Measurements from ENCODE around the gene EPS8.

DNA sequence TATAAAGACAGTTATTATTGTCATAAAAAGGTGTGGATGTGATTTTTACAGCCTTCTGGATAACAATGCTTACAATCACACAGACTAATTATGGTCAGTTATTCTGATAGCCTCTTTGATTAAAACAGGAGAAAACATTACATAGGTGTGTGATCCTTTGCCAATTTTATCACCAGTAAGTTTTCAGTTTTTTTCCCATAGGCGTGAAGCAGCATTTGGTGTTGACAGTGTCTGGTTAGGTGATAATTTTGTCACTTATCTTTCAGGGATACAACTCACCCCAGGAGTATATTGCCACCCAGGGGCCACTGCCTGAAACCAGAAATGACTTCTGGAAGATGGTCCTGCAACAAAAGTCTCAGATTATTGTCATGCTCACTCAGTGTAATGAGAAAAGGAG is 208.8 kb downstream of the EPS8 start:
- TF ChIP-seq, protein P1, sequence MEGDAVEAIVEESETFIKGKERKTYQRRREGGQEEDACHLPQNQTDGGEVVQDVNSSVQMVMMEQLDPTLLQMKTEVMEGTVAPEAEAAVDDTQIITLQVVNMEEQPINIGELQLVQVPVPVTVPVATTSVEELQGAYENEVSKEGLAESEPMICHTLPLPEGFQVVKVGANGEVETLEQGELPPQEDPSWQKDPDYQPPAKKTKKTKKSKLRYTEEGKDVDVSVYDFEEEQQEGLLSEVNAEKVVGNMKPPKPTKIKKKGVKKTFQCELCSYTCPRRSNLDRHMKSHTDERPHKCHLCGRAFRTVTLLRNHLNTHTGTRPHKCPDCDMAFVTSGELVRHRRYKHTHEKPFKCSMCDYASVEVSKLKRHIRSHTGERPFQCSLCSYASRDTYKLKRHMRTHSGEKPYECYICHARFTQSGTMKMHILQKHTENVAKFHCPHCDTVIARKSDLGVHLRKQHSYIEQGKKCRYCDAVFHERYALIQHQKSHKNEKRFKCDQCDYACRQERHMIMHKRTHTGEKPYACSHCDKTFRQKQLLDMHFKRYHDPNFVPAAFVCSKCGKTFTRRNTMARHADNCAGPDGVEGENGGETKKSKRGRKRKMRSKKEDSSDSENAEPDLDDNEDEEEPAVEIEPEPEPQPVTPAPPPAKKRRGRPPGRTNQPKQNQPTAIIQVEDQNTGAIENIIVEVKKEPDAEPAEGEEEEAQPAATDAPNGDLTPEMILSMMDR (optimal IDR thresholded peaks at IDR 0.05 in 1 of 3, IDR thresholded peaks at IDR 0.05 in 1 of 3, conservative IDR thresholded peaks at IDR 0.05 in 1 of 3; ENCODE audit: extremely low read depth in 1 of 3, insufficient read depth in 2 of 3, low read length in 3 of 3) = peak in 1 of 3 experiments; percentile 4
- no peak for TF ChIP-seq EZH2 (IDR thresholded peaks at IDR 0.05; ENCODE audit: low read length)
